Measurements from ENCODE around the gene CCDC92B. TPM values are rescaled to one million over a fixed set of nuclear protein-coding genes. Genes with fewer than 3 reads are reported as not detected.

Gene CCDC92B
- total RNA-seq, 1 experiment from 2014 or later, result 15.2 TPM

DNA sequence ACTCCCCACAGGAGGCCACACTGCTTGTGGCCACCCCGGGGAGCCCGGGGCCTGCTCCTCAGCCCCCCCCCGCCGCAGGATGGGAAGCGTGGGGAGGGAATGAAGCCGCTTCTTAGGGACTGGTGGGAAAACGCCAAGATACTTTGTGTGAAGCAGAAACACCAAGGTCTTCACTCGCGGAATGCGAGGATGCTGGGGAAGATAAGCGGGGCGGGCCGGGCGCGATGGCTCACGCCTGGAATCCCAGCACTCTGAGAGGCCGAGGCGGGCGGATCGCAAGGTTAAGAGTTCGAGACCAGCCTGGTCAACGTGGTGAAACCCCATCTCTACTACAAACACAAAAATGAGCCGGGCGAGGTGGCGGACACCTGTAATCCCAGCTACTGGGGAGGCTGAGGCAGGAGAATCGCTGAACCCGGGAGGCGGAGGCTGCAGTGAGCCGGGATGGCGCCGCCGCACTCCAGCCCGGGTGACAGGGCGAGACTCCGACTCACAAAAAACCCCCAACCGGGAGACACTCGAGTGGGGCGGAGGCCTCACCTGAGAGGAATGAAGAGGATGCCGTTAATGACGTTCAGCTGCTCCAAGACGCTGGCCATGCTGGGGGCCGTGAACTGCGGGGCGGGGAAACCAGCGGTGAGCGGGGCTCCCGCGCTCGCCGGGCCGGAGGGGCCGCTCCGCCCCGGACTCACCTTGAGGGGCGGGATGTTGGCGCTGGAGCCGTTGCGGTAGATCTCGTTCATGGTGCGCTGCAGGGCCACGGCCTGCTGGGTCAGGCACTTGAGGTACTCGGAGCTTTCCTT is 58.2 kb downstream of the CCDC92B start (continued):
- TF ChIP-seq, protein P1, sequence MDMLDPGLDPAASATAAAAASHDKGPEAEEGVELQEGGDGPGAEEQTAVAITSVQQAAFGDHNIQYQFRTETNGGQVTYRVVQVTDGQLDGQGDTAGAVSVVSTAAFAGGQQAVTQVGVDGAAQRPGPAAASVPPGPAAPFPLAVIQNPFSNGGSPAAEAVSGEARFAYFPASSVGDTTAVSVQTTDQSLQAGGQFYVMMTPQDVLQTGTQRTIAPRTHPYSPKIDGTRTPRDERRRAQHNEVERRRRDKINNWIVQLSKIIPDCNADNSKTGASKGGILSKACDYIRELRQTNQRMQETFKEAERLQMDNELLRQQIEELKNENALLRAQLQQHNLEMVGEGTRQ (CRISPR knock-in tag; IDR thresholded peaks at IDR 0.05), result no peak
- TF ChIP-seq, protein P2, sequence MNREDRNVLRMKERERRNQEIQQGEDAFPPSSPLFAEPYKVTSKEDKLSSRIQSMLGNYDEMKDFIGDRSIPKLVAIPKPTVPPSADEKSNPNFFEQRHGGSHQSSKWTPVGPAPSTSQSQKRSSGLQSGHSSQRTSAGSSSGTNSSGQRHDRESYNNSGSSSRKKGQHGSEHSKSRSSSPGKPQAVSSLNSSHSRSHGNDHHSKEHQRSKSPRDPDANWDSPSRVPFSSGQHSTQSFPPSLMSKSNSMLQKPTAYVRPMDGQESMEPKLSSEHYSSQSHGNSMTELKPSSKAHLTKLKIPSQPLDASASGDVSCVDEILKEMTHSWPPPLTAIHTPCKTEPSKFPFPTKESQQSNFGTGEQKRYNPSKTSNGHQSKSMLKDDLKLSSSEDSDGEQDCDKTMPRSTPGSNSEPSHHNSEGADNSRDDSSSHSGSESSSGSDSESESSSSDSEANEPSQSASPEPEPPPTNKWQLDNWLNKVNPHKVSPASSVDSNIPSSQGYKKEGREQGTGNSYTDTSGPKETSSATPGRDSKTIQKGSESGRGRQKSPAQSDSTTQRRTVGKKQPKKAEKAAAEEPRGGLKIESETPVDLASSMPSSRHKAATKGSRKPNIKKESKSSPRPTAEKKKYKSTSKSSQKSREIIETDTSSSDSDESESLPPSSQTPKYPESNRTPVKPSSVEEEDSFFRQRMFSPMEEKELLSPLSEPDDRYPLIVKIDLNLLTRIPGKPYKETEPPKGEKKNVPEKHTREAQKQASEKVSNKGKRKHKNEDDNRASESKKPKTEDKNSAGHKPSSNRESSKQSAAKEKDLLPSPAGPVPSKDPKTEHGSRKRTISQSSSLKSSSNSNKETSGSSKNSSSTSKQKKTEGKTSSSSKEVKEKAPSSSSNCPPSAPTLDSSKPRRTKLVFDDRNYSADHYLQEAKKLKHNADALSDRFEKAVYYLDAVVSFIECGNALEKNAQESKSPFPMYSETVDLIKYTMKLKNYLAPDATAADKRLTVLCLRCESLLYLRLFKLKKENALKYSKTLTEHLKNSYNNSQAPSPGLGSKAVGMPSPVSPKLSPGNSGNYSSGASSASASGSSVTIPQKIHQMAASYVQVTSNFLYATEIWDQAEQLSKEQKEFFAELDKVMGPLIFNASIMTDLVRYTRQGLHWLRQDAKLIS (CRISPR knock-in tag; IDR thresholded peaks at IDR 0.05; ENCODE audit: borderline replicate concordance), result no peak
- TF ChIP-seq, protein P3, sequence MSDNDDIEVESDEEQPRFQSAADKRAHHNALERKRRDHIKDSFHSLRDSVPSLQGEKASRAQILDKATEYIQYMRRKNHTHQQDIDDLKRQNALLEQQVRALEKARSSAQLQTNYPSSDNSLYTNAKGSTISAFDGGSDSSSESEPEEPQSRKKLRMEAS (CRISPR knock-in tag; IDR thresholded peaks at IDR 0.05), result no peak
- TF ChIP-seq, protein P4, sequence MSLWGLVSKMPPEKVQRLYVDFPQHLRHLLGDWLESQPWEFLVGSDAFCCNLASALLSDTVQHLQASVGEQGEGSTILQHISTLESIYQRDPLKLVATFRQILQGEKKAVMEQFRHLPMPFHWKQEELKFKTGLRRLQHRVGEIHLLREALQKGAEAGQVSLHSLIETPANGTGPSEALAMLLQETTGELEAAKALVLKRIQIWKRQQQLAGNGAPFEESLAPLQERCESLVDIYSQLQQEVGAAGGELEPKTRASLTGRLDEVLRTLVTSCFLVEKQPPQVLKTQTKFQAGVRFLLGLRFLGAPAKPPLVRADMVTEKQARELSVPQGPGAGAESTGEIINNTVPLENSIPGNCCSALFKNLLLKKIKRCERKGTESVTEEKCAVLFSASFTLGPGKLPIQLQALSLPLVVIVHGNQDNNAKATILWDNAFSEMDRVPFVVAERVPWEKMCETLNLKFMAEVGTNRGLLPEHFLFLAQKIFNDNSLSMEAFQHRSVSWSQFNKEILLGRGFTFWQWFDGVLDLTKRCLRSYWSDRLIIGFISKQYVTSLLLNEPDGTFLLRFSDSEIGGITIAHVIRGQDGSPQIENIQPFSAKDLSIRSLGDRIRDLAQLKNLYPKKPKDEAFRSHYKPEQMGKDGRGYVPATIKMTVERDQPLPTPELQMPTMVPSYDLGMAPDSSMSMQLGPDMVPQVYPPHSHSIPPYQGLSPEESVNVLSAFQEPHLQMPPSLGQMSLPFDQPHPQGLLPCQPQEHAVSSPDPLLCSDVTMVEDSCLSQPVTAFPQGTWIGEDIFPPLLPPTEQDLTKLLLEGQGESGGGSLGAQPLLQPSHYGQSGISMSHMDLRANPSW (CRISPR knock-in tag; conservative IDR thresholded peaks at IDR 0.05; ENCODE audit: low read depth), result no peak
- TF ChIP-seq NR2C2 (CRISPR knock-in tag; IDR thresholded peaks at IDR 0.05), result no peak
- no peak for TF ChIP-seq ZNF219 (CRISPR knock-in tag; IDR thresholded peaks at IDR 0.05; ENCODE audit: borderline replicate concordance)
- TF ChIP-seq GRHL2 (CRISPR knock-in tag; IDR thresholded peaks at IDR 0.05; ENCODE audit: insufficient replicate concordance, severe bottlenecking), result no peak
- TF ChIP-seq OVOL2 (CRISPR knock-in tag; IDR thresholded peaks at IDR 0.05; ENCODE audit: borderline replicate concordance), result no peak
- TF ChIP-seq, protein P5, sequence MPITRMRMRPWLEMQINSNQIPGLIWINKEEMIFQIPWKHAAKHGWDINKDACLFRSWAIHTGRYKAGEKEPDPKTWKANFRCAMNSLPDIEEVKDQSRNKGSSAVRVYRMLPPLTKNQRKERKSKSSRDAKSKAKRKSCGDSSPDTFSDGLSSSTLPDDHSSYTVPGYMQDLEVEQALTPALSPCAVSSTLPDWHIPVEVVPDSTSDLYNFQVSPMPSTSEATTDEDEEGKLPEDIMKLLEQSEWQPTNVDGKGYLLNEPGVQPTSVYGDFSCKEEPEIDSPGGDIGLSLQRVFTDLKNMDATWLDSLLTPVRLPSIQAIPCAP (CRISPR knock-in tag; IDR thresholded peaks at IDR 0.05), result no peak
- TF ChIP-seq, protein P6, sequence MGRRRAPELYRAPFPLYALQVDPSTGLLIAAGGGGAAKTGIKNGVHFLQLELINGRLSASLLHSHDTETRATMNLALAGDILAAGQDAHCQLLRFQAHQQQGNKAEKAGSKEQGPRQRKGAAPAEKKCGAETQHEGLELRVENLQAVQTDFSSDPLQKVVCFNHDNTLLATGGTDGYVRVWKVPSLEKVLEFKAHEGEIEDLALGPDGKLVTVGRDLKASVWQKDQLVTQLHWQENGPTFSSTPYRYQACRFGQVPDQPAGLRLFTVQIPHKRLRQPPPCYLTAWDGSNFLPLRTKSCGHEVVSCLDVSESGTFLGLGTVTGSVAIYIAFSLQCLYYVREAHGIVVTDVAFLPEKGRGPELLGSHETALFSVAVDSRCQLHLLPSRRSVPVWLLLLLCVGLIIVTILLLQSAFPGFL (CRISPR knock-in tag; IDR thresholded peaks at IDR 0.05; ENCODE audit: borderline replicate concordance), result no peak

DNA sequence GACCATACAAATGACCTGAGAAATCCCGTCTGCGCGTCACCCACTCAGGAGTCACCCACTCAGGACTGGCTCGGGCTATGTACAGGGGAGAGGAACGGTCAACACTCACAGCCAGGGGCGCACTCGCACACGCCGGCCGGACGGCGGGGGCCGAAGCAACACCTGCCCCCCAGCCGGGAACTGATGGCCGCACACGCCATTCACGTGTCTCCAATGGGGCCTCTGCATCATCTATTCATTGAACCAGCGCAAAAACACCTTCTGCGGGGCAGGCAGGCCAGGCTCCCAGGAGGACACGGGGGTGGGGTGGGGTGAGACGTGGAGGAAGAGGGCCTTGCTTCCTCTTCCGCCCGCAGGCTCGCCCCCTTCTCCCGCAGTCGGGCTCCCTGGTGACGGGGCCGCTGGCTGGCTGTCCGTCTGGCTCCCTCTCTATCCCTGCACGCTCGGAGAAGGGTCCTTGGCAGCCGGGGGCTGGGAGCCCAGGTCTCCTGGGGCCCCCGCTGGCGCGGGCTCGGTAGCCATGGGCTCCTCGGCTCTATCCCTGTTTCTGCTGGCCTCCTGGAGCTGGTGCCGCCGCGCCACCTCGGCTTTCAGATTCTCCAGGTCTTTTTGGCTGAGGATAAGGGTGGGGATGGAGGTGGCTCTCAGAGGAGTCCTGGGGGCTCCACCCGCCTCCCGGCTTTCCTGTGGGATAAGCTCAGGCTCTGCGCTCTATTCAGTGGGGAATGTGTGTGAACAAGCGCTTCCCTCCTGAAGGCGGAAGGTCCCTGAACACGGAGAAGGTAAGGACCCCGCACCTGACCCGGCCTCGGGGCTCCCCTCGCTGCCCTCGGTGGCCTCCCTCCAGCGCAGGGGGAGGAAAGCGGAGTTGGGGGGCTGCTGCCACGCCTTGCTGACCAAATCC is 59.0 kb downstream of the CCDC92B start:
- H3K9me3 Mint-ChIP-seq, result no peaks in the 10 kb centered on the region
- no peak overlapping the region for H3K4me3 Mint-ChIP-seq
- no peak overlapping the region for H3K27ac Mint-ChIP-seq
- DNase-seq (ENCODE audit: low spot score) (no peak), ATAC-seq (no peak)
- ChIA-PET CTCF (interaction anchor here (1.0 to 2.3 kb wide), 2 partner anchors 166 to 308 kb away, joined by 3 to 8 read pairs; no protein-coding TSS in a partner anchor), POLR2A (interaction anchor here (0.6 kb wide), 1 partner anchor 84 kb away, joined by 4 read pairs; no protein-coding TSS in a partner anchor)
- TF ChIP-seq NFE2L1 (CRISPR knock-in tag; IDR thresholded peaks at IDR 0.05) (no peak), ZNF138 (CRISPR knock-in tag; conservative IDR thresholded peaks at IDR 0.05) (no peak)
- TF ChIP-seq, protein P7, sequence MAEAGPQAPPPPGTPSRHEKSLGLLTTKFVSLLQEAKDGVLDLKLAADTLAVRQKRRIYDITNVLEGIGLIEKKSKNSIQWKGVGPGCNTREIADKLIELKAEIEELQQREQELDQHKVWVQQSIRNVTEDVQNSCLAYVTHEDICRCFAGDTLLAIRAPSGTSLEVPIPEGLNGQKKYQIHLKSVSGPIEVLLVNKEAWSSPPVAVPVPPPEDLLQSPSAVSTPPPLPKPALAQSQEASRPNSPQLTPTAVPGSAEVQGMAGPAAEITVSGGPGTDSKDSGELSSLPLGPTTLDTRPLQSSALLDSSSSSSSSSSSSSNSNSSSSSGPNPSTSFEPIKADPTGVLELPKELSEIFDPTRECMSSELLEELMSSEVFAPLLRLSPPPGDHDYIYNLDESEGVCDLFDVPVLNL (CRISPR knock-in tag; IDR thresholded peaks at IDR 0.05; ENCODE audit: borderline replicate concordance, low read depth), result no peak
- no peaks in the 10 kb centered on the region for H3K27me3 Mint-ChIP-seq (ENCODE audit: low read depth)
- 0 out of 2 replicates have a peak, but pooled peaks cover 3% of the 10 kb centered on the region for H3K36me3 Mint-ChIP-seq
- H3K4me1 Mint-ChIP-seq, result peaks cover 5% of the 10 kb centered on the region

Data from WTC11 (cell line).